ENCODE data around the gene DMBX1. TPM values are rescaled to one million over a fixed set of nuclear protein-coding genes. Genes with fewer than 3 reads are reported as not detected.

Gene DMBX1
- total RNA-seq, 1 experiment from 2014 or later = not detected

DNA sequence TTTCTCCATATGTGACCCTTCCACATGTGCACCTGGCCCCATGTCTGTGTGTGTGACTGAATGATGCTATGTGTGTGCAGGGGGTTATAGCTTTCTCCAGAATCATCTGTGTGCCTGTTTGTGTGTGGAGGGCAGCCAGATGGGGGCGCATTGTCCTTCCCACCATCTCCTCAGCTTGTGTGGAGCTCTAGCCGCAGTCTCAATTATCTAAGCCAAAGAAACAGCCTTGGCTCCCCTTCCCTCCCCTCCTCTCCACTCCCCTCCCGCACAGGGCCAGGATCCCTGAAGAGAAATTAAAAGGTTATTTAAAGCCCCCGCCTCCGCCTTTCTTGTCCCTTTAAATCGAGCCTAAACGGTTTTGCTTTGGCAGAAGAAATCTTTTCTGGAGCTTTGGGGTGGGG lies 1.8 kb upstream of the DMBX1 start:
- intact Hi-C loops (cut with micrococcal nuclease) = no loop called here
- H3K27me3 Mint-ChIP-seq (ENCODE audit: insufficient read depth, unreplicated experiment) = peaks cover 52% of the 10 kb centered on the region
- peak; percentile 35 for DNase-seq (ENCODE audit: unreplicated experiment)
- no peak overlapping the region for H3K4me3 Mint-ChIP-seq (ENCODE audit: unreplicated experiment)
- CTCF ChIA-PET = interaction anchor here (1.5 to 2.8 kb wide), 3 partner anchors 10 to 60 kb away, joined by 3 to 16 read pairs (median 12); no protein-coding TSS in a partner anchor
- no peaks in the 10 kb centered on the region for H3K9me3 Mint-ChIP-seq (ENCODE audit: unreplicated experiment)
- TF ChIP-seq, protein P1, sequence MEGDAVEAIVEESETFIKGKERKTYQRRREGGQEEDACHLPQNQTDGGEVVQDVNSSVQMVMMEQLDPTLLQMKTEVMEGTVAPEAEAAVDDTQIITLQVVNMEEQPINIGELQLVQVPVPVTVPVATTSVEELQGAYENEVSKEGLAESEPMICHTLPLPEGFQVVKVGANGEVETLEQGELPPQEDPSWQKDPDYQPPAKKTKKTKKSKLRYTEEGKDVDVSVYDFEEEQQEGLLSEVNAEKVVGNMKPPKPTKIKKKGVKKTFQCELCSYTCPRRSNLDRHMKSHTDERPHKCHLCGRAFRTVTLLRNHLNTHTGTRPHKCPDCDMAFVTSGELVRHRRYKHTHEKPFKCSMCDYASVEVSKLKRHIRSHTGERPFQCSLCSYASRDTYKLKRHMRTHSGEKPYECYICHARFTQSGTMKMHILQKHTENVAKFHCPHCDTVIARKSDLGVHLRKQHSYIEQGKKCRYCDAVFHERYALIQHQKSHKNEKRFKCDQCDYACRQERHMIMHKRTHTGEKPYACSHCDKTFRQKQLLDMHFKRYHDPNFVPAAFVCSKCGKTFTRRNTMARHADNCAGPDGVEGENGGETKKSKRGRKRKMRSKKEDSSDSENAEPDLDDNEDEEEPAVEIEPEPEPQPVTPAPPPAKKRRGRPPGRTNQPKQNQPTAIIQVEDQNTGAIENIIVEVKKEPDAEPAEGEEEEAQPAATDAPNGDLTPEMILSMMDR (IDR thresholded peaks at IDR 0.05; ENCODE audit: unreplicated experiment) = no peak
- no TSS peak for BruUV-seq (replicated peaks)
- POLR2A ChIA-PET = no interaction called here
- no peak overlapping the region for H3K27ac Mint-ChIP-seq (ENCODE audit: low read depth, unreplicated experiment)
- H3K4me1 Mint-ChIP-seq (ENCODE audit: insufficient read depth, unreplicated experiment) = peaks cover 12% of the 10 kb centered on the region
- no peaks in the 10 kb centered on the region for H3K36me3 Mint-ChIP-seq (ENCODE audit: insufficient read depth, unreplicated experiment)

- intact Hi-C loops (cut with micrococcal nuclease) = no loop called here
- BruUV-seq (replicated peaks) = no TSS peak
- peaks cover 12% of the 10 kb centered on the region for H3K4me1 Mint-ChIP-seq (ENCODE audit: insufficient read depth, unreplicated experiment)
- POLR2A ChIA-PET = interaction anchor here (1.0 kb wide), 1 partner anchor 11 kb away, joined by 4 read pairs; no protein-coding TSS in a partner anchor
- peak overlapping the region; percentile 69 for H3K4me3 Mint-ChIP-seq (ENCODE audit: unreplicated experiment)
- peaks cover 60% of the 10 kb centered on the region for H3K27me3 Mint-ChIP-seq (ENCODE audit: insufficient read depth, unreplicated experiment)
- no peak overlapping the region for H3K27ac Mint-ChIP-seq (ENCODE audit: low read depth, unreplicated experiment)
- no peaks in the 10 kb centered on the region for H3K9me3 Mint-ChIP-seq (ENCODE audit: unreplicated experiment)
- no peak for DNase-seq (ENCODE audit: unreplicated experiment)
- H3K36me3 Mint-ChIP-seq (ENCODE audit: insufficient read depth, unreplicated experiment) = no peaks in the 10 kb centered on the region
- CTCF ChIA-PET = interaction anchor here (1.5 to 2.8 kb wide), 3 partner anchors 11 to 59 kb away, joined by 3 to 16 read pairs (median 12); no protein-coding TSS in a partner anchor
- TF ChIP-seq, protein P1 (IDR thresholded peaks at IDR 0.05; ENCODE audit: unreplicated experiment) = no peak
Measured at GRCh38 chr1:46488343-46489168, 1.1 kb upstream of the DMBX1 start.

DNA sequence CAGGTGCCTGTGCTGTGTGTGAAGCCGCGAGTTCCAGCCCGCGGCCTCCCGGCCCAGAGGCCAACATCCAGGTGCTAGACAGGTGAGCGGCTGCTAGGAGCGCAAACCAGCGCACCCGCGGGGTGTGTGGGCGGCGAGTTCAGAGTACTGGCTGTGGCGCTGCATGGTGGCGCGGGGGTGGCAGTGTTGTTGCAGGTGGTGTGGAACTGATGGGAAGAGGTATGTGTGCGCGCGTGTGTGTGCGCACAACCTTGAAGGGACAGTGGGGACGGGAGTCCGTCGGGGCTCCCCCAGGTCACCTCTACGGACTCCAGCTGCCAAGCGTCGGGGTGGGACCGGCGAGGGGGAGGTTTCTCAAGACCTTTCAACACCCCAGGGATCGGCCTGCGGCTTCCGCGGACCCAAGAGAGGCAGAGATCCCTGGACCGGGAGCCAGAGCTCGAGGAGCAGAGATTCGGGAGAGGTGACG lies 433 bp upstream of the DMBX1 start:
- intact Hi-C loops (cut with micrococcal nuclease) = no loop called here

GRCh38 chr1:46490406-46490655 lies 695 bp downstream of the DMBX1 start:
- ChIA-PET CTCF (no interaction called here), POLR2A (no interaction called here)
- Mint-ChIP-seq H3K9me3 (ENCODE audit: unreplicated experiment) (no peaks in the 10 kb centered on the region), H3K4me3 (ENCODE audit: unreplicated experiment) (no peak overlapping the region), H3K27ac (ENCODE audit: low read depth, unreplicated experiment) (no peak overlapping the region), H3K4me1 (ENCODE audit: insufficient read depth, unreplicated experiment) (peaks cover 12% of the 10 kb centered on the region), H3K27me3 (ENCODE audit: insufficient read depth, unreplicated experiment) (peaks cover 66% of the 10 kb centered on the region), H3K36me3 (ENCODE audit: insufficient read depth, unreplicated experiment) (no peaks in the 10 kb centered on the region)
- BruUV-seq (replicated peaks) = no TSS peak
- intact Hi-C loops (cut with micrococcal nuclease) = no loop called here
- no peak for DNase-seq (ENCODE audit: unreplicated experiment)
- TF ChIP-seq, protein P1 (IDR thresholded peaks at IDR 0.05; ENCODE audit: unreplicated experiment) = no peak

More for the DNA sequence above, 433 bp upstream of the DMBX1 start:
- H3K4me1 Mint-ChIP-seq (ENCODE audit: insufficient read depth, unreplicated experiment) = peaks cover 12% of the 10 kb centered on the region
- peak overlapping the region; percentile 69 for H3K4me3 Mint-ChIP-seq (ENCODE audit: unreplicated experiment)
- DNase-seq (ENCODE audit: unreplicated experiment) = no peak
- no TSS peak for BruUV-seq (replicated peaks)
- no peak overlapping the region for H3K27ac Mint-ChIP-seq (ENCODE audit: low read depth, unreplicated experiment)
- ChIA-PET CTCF (interaction anchor here (0.7 to 2.8 kb wide), 2 partner anchors 39 to 57 kb away, joined by 3 to 16 read pairs; no protein-coding TSS in a partner anchor), POLR2A (interaction anchor here (0.6 to 1.0 kb wide), 2 partner anchors 11 to 33 kb away, joined by 3 to 4 read pairs; no protein-coding TSS in a partner anchor)
- H3K9me3 Mint-ChIP-seq (ENCODE audit: unreplicated experiment) = no peaks in the 10 kb centered on the region
- no peaks in the 10 kb centered on the region for H3K36me3 Mint-ChIP-seq (ENCODE audit: insufficient read depth, unreplicated experiment)
- peaks cover 62% of the 10 kb centered on the region for H3K27me3 Mint-ChIP-seq (ENCODE audit: insufficient read depth, unreplicated experiment)
- TF ChIP-seq, protein P1 (IDR thresholded peaks at IDR 0.05; ENCODE audit: unreplicated experiment) = no peak

Measured in MCF 10A (cell line).